CD14-positive monocyte (primary cell): ENCODE measurements around the gene FKBP5. TPM values are rescaled to one million over a fixed set of nuclear protein-coding genes. Genes with fewer than 3 reads are reported as not detected.
"Not testable (repeated sequence)": the region's sequence is repeated elsewhere in the genome, so short reads cannot be mapped to it uniquely, and the experiment has no call there.

Experiments
- DNase-seq, 3 donors: peaks; one replicate each; pipeline ENCODE4 v3.0.0-alpha.2; 2011 to 2022
- H2AFZ ChIP-seq: 2 replicates; pipeline ENCODE4 v1.6.0; 2012; ENCODE audit warnings: mild to moderate bottlenecking, low read depth, low read length, inconsistent platforms; ENCODE audit not compliant: insufficient read depth, poor library complexity, severe bottlenecking
- H3K27ac ChIP-seq, 2 donors: 1 replicate in 1 of 2; 2 replicates in 1 of 2; pipeline ENCODE4 v1.5.1; 2012 to 2013; ENCODE audit warnings: low read length in 2 of 2, control low read depth in 1 of 2, inconsistent platforms in 1 of 2, low read depth in 1 of 2, mild to moderate bottlenecking in 1 of 2
- H3K27me3 ChIP-seq, 2 donors: one replicate each; pipeline versions ENCODE4 v1.6.0 to v1.6.1; 2011 to 2013; ENCODE audit warnings: low read length in 2 of 2; ENCODE audit not compliant: control insufficient read depth in 2 of 2, insufficient read depth in 2 of 2
- H3K36me3 ChIP-seq, 2 donors: replicated peaks in 1 of 2; 1 replicate in 1 of 2; 2 replicates in 1 of 2; pipeline versions ENCODE4 v1.5.1 to v1.6.1; 2012 to 2013; ENCODE audit warnings: low read length in 2 of 2, control low read depth in 1 of 2, inconsistent platforms in 1 of 2, mild to moderate bottlenecking in 1 of 2; ENCODE audit not compliant: insufficient read depth in 2 of 2, control insufficient read depth in 1 of 2
- H3K4me1 ChIP-seq, 2 donors: 1 replicate in 1 of 2; 2 replicates in 1 of 2; pipeline versions ENCODE4 v1.5.1 to v1.6.1; 2012 to 2013; ENCODE audit warnings: low read length in 2 of 2, control low read depth in 1 of 2, inconsistent platforms in 1 of 2, mild to moderate bottlenecking in 1 of 2, moderate library complexity in 1 of 2; ENCODE audit not compliant: insufficient read depth in 2 of 2, control insufficient read depth in 1 of 2
- H3K4me2 ChIP-seq: replicated peaks from 2 replicates; pipeline ENCODE3; 2012; ENCODE audit warnings: low read length, moderate library complexity, mild to moderate bottlenecking; ENCODE audit not compliant: poor library complexity, severe bottlenecking; ENCODE audit errors: extremely low read depth
- H3K4me3 ChIP-seq, 3 experiments: fragments of 200-600 bp in 1 of 3; sonication (generic) in 1 of 3; replicated peaks in 1 of 3; 1 replicate in 2 of 3; 2 replicates in 1 of 3; pipeline ENCODE4 v1.5.1; 2011 to 2013; ENCODE audit warnings: low read length in 3 of 3, mild to moderate bottlenecking in 3 of 3, control low read depth in 2 of 3, low read depth in 2 of 3, inconsistent platforms in 1 of 3, moderate library complexity in 1 of 3
- H3K79me2 ChIP-seq: 2 replicates; pipeline ENCODE4 v1.6.0; 2012; ENCODE audit warnings: mild to moderate bottlenecking, control low read depth, inconsistent platforms, low read length, moderate library complexity; ENCODE audit not compliant: insufficient read depth
- H3K9ac ChIP-seq: 2 replicates; pipeline ENCODE4 v1.6.0; 2017; ENCODE audit warnings: low read length, mild to moderate bottlenecking; ENCODE audit not compliant: insufficient read depth, poor library complexity, severe bottlenecking
- H3K9me3 ChIP-seq, 2 donors: replicated peaks in 1 of 2; 1 replicate in 1 of 2; 2 replicates in 1 of 2; pipeline versions ENCODE4 v1.5.1 to v1.6.1; 2012 to 2013; ENCODE audit warnings: low read length in 2 of 2, control low read depth in 1 of 2; ENCODE audit not compliant: control insufficient read depth in 1 of 2, insufficient read depth in 1 of 2
- H4K20me1 ChIP-seq: 2 replicates; pipeline ENCODE4 v1.6.0; 2012; ENCODE audit warnings: mild to moderate bottlenecking, low read length, control low read depth, moderate library complexity; ENCODE audit not compliant: insufficient read depth
- H3K27ac Mint-ChIP-seq, 7 donors: one replicate each; pipeline ENCODE4 v1.8.0; 2020; ENCODE audit warnings: mild to moderate bottlenecking in 7 of 7, mixed read lengths in 7 of 7, moderate library complexity in 6 of 7, inconsistent platforms in 2 of 7
- H3K27me3 Mint-ChIP-seq, 3 donors: one replicate each; pipeline ENCODE4 v1.8.0; 2021 to 2022; ENCODE audit warnings: low read depth in 3 of 3, mild to moderate bottlenecking in 3 of 3, mixed read lengths in 3 of 3, moderate library complexity in 3 of 3, inconsistent platforms in 1 of 3
- H3K36me3 Mint-ChIP-seq, 2 donors: one replicate each; pipeline ENCODE4 v1.8.0; 2020; ENCODE audit warnings: mixed read lengths in 2 of 2, inconsistent platforms in 1 of 2, mild to moderate bottlenecking in 1 of 2
- H3K4me1 Mint-ChIP-seq: one replicate; pipeline ENCODE4 v1.8.0; 2020; ENCODE audit warnings: mild to moderate bottlenecking, mixed read lengths
- H3K4me3 Mint-ChIP-seq, 2 donors: one replicate each; pipeline ENCODE4 v1.8.0; 2020; ENCODE audit warnings: mild to moderate bottlenecking in 2 of 2, mixed read lengths in 2 of 2, moderate library complexity in 1 of 2
- H3K9me3 Mint-ChIP-seq, 7 donors: one replicate each; pipeline ENCODE4 v1.8.0; 2020 to 2022; ENCODE audit warnings: mixed read lengths in 7 of 7, mild to moderate bottlenecking in 6 of 7, moderate library complexity in 6 of 7, inconsistent platforms in 2 of 7
- CTCF ChIP-seq: fragments of 200-600 bp; IDR thresholded peaks from one replicate; pipeline ENCODE4 v1.8.0; 2022; ENCODE audit warnings: antibody characterized with exemption, mild to moderate bottlenecking
- WGBS: methylation state at CpG from one replicate; pipeline ENCODE4 v1.1.5; 2013; ENCODE audit warnings: missing lambda C conversion rate; ENCODE audit not compliant: insufficient coverage; 5-methylcytosine and 5-hydroxymethylcytosine counted together
- intact Hi-C, 2 donors: fragments of 100-400 bp; cut with micrococcal nuclease; formaldehyde crosslinking; loops; one replicate each; pipeline versions ENCODE4 v1.15.0 to v1.15.1; 2023
- polyA plus RNA-seq, 3 donors: library from polyadenylated mRNA; depleted of rRNA in 1 of 3; unstranded in 2 of 3; stranded (reverse) in 1 of 3; fragments of 300-500 nt in 2 of 3; fragments of >200 nt in 1 of 3; fragmentation: Illumina TruSeq in 2 of 3; gene quantifications; 1 replicate in 2 of 3; 2 replicates in 1 of 3; pipeline ENCODE4 v1.2.3, GENCODE V29; 2012 to 2021

Gene FKBP5
- polyA plus RNA-seq, 3 donors, result 20.2 to 58.5 (median 56.9) TPM

- Histone ChIP-seq H3K4me2 (no peak overlapping the region), H2AFZ (no peak overlapping the region), H3K4me1 (peaks cover 26 to 40% of the 10 kb centered on the region in 2 donors), H3K9ac (no peak overlapping the region), H3K9me3 (no peaks in the 10 kb centered on the region), H3K36me3 (peaks cover 4 to 12% of the 10 kb centered on the region in 2 donors), H3K4me3 (no peak overlapping the region), H3K79me2 (peaks cover 100% of the 10 kb centered on the region), H4K20me1 (peaks cover 99% of the 10 kb centered on the region), H3K27ac (peak overlapping the region in 1 of 2 donors; percentile 55), H3K27me3 (no peaks in the 10 kb centered on the region)
- no peaks in the 10 kb centered on the region for H3K9me3 Mint-ChIP-seq
- no peak for TF ChIP-seq CTCF
- peaks cover 52% of the 10 kb centered on the region for H3K4me1 Mint-ChIP-seq
- peaks cover 0 to 1% (median 0%) of the 10 kb centered on the region in 3 donors for H3K27me3 Mint-ChIP-seq
- no peak for DNase-seq
- intact Hi-C loops, result loop anchor here (2.0 to 10.0 kb wide), 2 partner anchors 14 to 70 kb away; partner anchors contain the start of gene FKBP5 (in 1 of the 2)
- H3K4me3 Mint-ChIP-seq, result no peak overlapping the region
- peaks cover 12 to 23% of the 10 kb centered on the region in 2 donors for H3K36me3 Mint-ChIP-seq
- H3K27ac Mint-ChIP-seq, result peak overlapping the region in 2 of 7 donors; percentile 57 to 66
- WGBS, result 96% methylated on average over 3 of the region's 3 CpGs
Measured at GRCh38 chr6:35674594-35674993, 14.1 kb downstream of the FKBP5 start.

- H3K4me1 Mint-ChIP-seq, result peaks cover 56% of the 10 kb centered on the region
- peak overlapping the region in 1 of 2 donors; percentile 55 for H3K27ac ChIP-seq
- no CpG with 5 or more reads among the region's 1 CpG for WGBS
- no peaks in the 10 kb centered on the region for H3K9me3 Mint-ChIP-seq
- peaks cover 99% of the 10 kb centered on the region for H4K20me1 ChIP-seq
- DNase-seq, result peak in 2 of 3 donors; percentile 48 to 54
- no peaks in the 10 kb centered on the region for H3K27me3 ChIP-seq
- peaks cover 33 to 48% of the 10 kb centered on the region in 2 donors for H3K4me1 ChIP-seq
- peaks cover 5 to 15% of the 10 kb centered on the region in 2 donors for H3K36me3 Mint-ChIP-seq
- H3K79me2 ChIP-seq, result peaks cover 100% of the 10 kb centered on the region
- no peak overlapping the region for H3K4me3 ChIP-seq
- no peaks in the 10 kb centered on the region for H3K9me3 ChIP-seq
- peak overlapping the region; percentile 16 for H3K4me2 ChIP-seq
- peaks cover 0 to 4% of the 10 kb centered on the region in 2 donors for H3K36me3 ChIP-seq
- no peak overlapping the region for H3K4me3 Mint-ChIP-seq
- TF ChIP-seq CTCF, result no peak
- intact Hi-C loops, result loop anchor here (2.0 to 10.0 kb wide), 2 partner anchors 15 to 69 kb away; partner anchors contain the start of gene FKBP5 (in 1 of the 2)
- H3K27me3 Mint-ChIP-seq, result peaks cover 0 to 1% (median 0%) of the 10 kb centered on the region in 3 donors
- no peak overlapping the region for H2AFZ ChIP-seq
- H3K9ac ChIP-seq, result no peak overlapping the region
- peak overlapping the region in 6 of 7 donors; percentile 3 to 82 (median 43) for H3K27ac Mint-ChIP-seq
Measured at GRCh38 chr6:35673755-35674154, 15.0 kb downstream of the FKBP5 start.

DNA sequence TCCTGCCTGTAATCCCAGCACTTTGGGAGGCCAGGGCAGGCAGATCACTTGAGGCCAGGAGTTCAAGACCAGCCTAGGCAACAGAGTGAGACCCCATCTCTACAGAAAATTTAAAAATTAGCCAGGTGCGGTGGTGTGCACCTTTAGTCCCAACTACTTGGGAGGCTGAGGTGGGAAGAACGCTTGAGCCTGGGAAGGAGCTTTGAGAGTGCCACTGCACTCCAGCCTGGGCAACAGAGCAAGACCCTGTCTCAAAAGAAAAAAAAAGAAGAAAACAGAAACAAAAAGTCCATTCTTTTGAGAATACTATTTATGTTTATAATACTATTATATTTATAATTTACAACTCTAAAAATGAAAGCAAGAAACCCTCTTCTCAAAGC lies 15.4 kb downstream of the FKBP5 start:
- intact Hi-C loops, result loop anchor here in 1 of 2 donors (10.0 kb wide), 1 partner anchor 68 kb away; no protein-coding TSS in a partner anchor
- H3K4me3 Mint-ChIP-seq, H3K4me3 ChIP-seq, H2AFZ ChIP-seq, H3K9me3 Mint-ChIP-seq, DNase-seq, H3K9me3 ChIP-seq, H3K27me3 ChIP-seq, H3K36me3 ChIP-seq, H3K9ac ChIP-seq, H3K27me3 Mint-ChIP-seq, H3K4me2 ChIP-seq: not testable (repeated sequence)
- Histone ChIP-seq H3K79me2 (peaks cover 100% of the 10 kb centered on the region), H3K27ac (peak overlapping the region; percentile 32 to 55), H4K20me1 (peaks cover 99% of the 10 kb centered on the region), H3K4me1 (peaks cover 33 to 53% of the 10 kb centered on the region in 2 donors)
- no CpG with 5 or more reads among the region's 2 CpGs for WGBS
- H3K4me1 Mint-ChIP-seq, result peaks cover 53% of the 10 kb centered on the region
- H3K27ac Mint-ChIP-seq, result peak overlapping the region; percentile 31 to 82 (median 56)
- H3K36me3 Mint-ChIP-seq, result peaks cover 3 to 12% of the 10 kb centered on the region in 2 donors
